GM18519 (cell line): ENCODE measurements around the gene MTERF2.
A peak's percentile ranks its signal among the peaks of the same experiment; 100 is the strongest.

Experiments
- ATAC-seq: cut with Tn5 transposase; IDR thresholded peaks from one replicate; pipeline ENCODE4 v1.9.1; 2021; ENCODE audit warnings: mild to moderate bottlenecking, moderate library complexity; ENCODE audit not compliant: unreplicated experiment, low FRiP score

The MTERF2 gene

GRCh38 chr12:106994579-106995220, 7.8 kb upstream of the MTERF2 start:
- ATAC-seq = no peak

- no peak for ATAC-seq
Measured at GRCh38 chr12:106987846-106988245, 900 bp upstream of the MTERF2 start.

DNA sequence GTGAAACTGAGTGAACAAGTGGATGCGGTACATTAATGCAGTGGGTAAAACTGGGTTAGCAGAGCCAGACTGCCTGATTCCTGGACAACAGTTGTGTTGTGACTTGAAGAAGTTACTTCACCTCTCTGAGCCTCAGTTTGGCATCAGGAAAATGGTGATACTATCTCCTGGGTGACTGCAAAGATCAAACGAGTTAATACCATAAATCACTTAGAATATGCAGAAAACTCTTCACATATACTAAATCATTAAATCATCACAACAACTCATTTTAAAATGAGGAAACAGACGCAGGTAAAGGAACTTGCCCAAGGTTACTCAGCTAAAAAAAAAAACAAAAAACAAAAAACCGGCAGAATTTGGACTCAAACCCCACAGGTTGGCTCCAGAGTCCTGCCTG, 811 bp downstream of the MTERF2 start:
- ATAC-seq = no peak

GRCh38 chr12:106985479-106985878, 1.5 kb downstream of the MTERF2 start:
- ATAC-seq = no peak

DNA sequence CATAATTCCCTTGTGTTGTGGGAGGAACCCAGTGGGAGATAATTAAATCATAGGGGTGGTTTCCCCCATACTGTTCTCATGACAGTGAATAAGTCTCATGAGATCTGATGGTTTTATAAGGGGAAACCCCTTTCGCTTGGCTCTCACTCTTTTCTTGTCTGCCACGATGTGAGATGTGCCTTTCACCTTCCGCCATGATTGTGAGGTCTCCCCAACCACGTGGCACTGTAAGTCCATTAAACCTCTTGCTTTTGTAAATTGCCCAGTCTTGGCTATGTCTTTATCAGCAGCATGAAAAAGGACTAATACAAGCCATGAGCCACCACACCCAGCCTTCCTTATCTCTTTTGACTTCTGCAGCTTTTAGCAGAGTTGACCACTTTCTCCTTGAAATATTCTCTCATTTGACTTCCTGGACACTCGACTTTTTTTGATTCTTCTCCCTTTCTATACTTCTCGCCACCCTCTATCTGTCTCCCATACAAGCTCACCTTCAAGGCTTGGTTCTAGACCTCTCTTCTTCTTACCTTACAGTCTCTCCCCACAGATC, 2.3 kb downstream of the MTERF2 start:
- no peak for ATAC-seq

DNA sequence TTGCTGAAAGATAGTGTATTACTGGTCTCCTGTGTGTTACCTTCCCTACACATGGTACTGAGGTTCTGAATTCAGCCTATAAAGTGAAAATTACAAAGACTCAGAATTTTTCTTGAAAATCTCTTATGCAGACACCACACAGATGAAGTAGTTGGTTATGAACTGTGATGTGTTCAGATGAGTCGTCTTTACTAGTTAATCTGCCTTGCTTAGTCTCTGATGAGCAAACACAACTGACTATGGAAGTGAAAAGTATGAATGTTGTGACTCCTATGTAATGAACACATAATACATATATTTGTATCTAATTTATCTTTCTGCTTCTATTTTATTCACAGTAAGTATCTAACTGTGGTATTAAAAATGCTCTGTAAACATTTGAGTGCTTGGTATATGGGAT, 4.7 kb downstream of the MTERF2 start:
- ATAC-seq = no peak

DNA sequence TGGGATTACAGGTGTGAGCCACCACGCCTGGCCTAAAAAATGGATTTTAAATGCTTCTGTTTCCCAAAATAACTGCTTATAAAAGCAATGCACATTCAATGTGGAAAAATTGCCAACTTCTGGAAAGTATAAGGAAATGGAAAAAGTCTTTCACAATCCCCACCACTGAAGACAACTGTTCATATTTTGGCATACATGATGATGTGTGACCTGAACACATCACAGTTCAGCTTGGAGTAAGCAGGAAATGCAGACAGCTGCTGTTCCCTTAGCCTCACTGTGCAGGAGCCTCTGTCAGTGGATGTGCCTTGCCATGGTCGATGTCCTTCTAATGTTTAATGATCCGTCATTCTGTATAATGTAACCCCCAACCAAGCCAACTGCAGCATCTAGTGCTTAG, 5.2 kb downstream of the MTERF2 start:
- no peak for ATAC-seq

DNA sequence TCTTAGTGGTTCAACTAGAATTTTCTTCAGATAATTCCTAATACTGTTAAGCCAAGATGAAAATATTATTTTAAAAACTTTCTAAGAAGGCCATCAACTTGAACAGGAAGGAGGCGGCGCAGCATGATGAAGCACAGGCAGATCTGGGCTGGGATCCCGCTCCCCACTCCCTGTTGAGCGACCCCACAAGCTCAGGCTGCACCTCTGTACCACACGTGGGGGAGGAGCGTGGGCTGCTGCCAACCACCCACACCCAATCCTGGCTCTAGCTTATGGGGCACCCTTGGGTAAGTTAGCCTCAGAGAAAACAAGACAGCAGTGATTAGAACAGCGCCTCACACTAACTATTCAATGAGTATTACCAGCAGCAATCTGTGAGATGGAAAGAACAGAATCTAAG, 6.0 kb downstream of the MTERF2 start:
- ATAC-seq = no peak

- no peak for ATAC-seq
Measured at GRCh38 chr12:106978035-106978800, 8.7 kb downstream of the MTERF2 start.

DNA sequence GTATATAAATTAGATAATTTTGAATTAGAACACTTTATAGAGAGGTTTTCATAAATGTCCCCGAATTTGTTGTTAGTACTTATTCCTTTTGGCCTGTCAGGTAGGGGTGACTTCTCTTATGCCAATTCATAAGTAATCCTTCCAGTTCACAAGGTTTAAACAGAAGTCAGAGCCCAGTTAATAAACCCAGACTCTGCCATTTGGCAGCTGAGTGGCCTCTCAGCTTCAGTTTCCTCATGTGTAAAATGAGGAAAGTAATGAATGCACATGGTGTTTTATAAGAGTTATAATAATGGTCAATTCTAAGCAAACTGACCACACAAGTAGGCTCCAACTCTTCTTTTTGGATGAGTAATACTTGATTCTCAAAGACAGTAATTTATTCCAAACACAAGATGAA, 10.3 kb downstream of the MTERF2 start:
- no peak for ATAC-seq

DNA sequence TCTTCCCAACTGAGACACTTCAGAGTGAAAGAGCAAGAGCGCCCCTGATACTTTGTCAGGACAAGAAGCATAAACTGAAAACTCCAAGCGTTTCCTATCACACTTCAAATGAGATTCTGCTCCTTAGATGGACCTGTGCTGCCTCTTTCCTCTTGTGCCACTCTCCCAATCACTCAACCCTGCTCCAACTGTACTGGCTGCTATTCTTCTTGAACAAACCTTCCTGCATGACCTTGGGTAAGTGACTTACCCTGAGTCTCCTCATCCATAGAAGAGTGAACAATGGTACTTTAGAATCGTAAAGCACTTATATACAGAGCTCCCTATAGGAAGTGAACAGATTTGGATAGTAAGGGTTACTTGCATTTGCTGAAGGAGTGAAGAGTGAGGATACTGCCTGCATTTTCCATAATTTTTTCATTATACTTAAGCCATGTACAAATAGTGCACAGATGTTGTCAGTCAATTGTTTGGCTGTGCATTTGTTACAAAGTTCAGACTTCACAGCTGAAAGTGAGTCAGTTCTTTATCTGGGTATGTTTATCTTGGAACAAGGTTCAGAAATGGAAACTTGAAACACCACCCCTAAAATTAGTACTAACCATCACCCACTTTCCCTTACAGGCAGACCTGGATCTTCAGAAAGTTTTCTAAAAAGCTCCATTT, 10.8 kb downstream of the MTERF2 start:
- no peak for ATAC-seq

GRCh38 chr12:106975098-106975497, 11.8 kb downstream of the MTERF2 start:
- no peak for ATAC-seq

- no peak for ATAC-seq
Measured at GRCh38 chr12:106974511-106974910, 12.4 kb downstream of the MTERF2 start.

- ATAC-seq = no peak
Measured at GRCh38 chr12:106973545-106973944, 13.4 kb downstream of the MTERF2 start.

- ATAC-seq = no peak
Measured at GRCh38 chr12:106971065-106971464, 15.9 kb downstream of the MTERF2 start.

- ATAC-seq = no peak
Measured at GRCh38 chr12:106964526-106964925, 22.4 kb downstream of the MTERF2 start.

- ATAC-seq = no peak
Measured at GRCh38 chr12:106962286-106962685, 24.7 kb downstream of the MTERF2 start.

DNA sequence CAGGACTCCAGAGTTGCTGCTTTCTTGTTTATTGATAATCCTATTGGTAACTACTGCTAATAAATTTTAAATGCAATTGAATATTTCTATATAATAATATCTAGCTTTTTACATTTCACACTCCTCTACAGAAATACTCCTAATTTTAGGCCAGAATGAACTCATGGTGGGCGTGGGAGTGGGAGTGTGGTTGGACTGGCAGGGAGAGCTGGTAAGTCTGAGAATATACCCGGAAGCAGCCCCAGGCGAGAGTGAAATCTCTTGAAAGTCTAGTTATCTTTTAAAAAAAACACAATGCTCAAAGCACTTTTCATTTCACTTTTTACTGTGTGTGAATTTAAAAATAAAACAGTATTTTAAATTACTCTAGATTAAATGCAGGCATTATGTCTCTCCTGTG, 26.5 kb downstream of the MTERF2 start:
- no peak for ATAC-seq

DNA sequence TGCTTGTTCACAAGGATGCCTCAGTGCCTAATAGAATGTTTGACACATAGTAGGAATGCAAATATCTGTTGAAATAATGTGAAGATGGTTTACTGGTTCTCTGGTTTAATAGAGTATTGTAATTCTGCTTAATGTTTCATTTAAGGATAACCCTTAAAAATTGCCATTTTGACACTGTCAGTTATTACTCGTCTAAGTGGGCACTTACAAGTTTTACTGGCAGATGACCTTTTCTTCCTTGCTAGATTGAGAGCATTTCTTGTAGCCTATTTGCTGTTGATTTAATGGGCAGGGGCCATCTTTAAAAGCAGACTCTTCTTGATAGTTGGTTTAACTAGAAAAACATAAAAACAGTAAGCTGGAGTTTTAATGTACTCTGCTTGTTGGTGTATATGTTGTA, 29.4 kb downstream of the MTERF2 start:
- no peak for ATAC-seq

DNA sequence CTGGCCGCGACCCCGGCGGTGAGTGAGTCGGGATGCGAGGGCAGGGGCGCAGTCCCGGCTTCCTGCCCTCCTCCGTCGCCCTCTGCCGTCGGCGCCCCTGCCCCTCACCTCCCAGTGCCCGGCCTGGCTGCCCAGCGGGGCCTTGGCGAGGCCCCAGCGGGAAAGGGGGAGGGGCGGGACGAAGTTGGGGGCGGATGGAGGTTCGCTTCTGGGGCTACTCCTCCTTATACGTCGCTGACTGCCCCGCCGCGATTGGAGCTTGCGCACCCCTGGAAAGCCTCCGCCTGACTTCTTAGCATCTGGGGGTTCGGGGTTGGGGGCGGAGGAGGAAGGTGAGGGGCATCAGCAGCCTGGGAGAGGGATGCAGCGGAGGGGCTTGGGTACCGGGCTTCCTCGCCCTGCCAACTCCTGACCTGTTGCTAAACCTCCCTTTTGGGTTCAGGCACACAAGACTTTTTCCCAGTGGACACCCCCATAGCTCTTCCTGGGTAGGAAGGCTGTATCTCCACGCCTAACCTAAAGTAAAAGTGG, 30.8 kb downstream of the MTERF2 start:
- peak; percentile 32 for ATAC-seq

DNA sequence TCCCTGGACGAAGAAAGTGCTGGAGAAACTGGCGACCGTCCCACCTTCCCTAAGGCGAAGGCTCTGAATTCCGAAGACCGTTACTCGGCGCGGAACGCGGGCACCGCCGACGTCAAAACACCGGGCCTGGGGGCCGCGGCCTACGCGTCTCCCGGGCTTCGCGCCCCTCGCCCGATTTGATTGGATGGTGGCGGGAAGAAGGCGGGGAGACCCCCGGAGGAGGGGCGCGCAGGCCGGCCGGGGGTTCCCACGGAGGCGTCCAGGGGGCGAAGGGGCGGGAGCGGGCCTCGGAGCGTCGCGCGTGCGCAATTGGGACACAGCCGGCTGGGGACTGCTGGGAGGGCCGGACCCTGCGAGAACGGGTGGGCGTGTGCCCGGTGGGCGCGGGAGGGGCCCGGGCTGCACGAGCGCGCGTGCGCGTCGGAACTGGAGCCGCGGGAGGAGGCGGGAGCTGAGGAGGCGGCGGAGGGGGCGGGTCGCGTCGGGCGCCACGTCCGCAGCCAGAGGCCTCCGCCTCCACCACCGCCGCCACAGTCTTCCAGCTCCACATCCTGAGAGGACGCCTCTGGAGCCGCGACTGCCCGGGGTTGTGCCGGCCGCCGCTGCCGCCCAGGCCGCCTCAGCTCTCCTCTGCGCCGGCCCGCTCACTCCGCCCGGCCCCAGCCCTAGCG, 31.4 kb downstream of the MTERF2 start, which contains the start of gene TMEM263:
Gene TMEM263 (plus strand): TSS at position 531 of the 671 bp plus-strand sequence. CDS start 11,210 bp downstream, outside the sequence.
- ATAC-seq = peak; percentile 69
